Activated CD4-positive, alpha-beta T cell treated with anti-CD3 and anti-CD28 coated beads, Interleukin-2, amount 50 U/mL, for 48 hours (primary cell): ENCODE results near the gene ADD2.
"Not testable (repeated sequence)": the region's sequence is repeated elsewhere in the genome, so short reads cannot be mapped to it uniquely, and the experiment has no call there.

ENCODE experiments used
- DNase-seq, 2 experiments: peaks; one replicate each; pipeline ENCODE4 v3.0.0-alpha.2; 2020

ADD2 gene

GRCh38 chr2:70670626-70671025, 97.4 kb downstream of the ADD2 start:
- DNase-seq, result no peak

GRCh38 chr2:70670202-70670601, 97.8 kb downstream of the ADD2 start:
- DNase-seq, result no peak

- DNase-seq, result no peak
These were observed 99.1 kb downstream of the ADD2 start for GRCh38 chr2:70668911-70669310.

- no peak for DNase-seq
These were observed 99.6 kb downstream of the ADD2 start for GRCh38 chr2:70668432-70668831.

- DNase-seq, result no peak
These were observed 103.5 kb downstream of the ADD2 start for GRCh38 chr2:70664525-70664924.

GRCh38 chr2:70663411-70663810, 104.6 kb downstream of the ADD2 start:
- no peak for DNase-seq

- DNase-seq, result no peak
These were observed 108.4 kb downstream of the ADD2 start for GRCh38 chr2:70659551-70659950.

GRCh38 chr2:70658476-70658875, 109.5 kb downstream of the ADD2 start:
- DNase-seq, result no peak

GRCh38 chr2:70657246-70657645, 110.8 kb downstream of the ADD2 start:
- DNase-seq, result no peak

- peak in 1 of 2 experiments; percentile 17 for DNase-seq
These were observed 111.5 kb downstream of the ADD2 start for GRCh38 chr2:70656421-70657010.

- DNase-seq, result no peak
These were observed 112.2 kb downstream of the ADD2 start for GRCh38 chr2:70655786-70656185.

GRCh38 chr2:70655211-70655610, 112.8 kb downstream of the ADD2 start:
- not testable (repeated sequence) for DNase-seq

GRCh38 chr2:70651727-70652126, 116.3 kb downstream of the ADD2 start:
- no peak for DNase-seq

- no peak for DNase-seq
These were observed 117.0 kb downstream of the ADD2 start for GRCh38 chr2:70651014-70651413.

GRCh38 chr2:70648961-70649360, 119.0 kb downstream of the ADD2 start:
- DNase-seq, result no peak

GRCh38 chr2:70647873-70648481, 120.0 kb downstream of the ADD2 start:
- peak; percentile 78 to 84 for DNase-seq

- DNase-seq, result no peak
These were observed 121.6 kb downstream of the ADD2 start for GRCh38 chr2:70646420-70646818.

GRCh38 chr2:70645733-70646419, 122.1 kb downstream of the ADD2 start:
- DNase-seq, result no peak

GRCh38 chr2:70643715-70644114, 124.3 kb downstream of the ADD2 start:
- peak; percentile 21 to 41 for DNase-seq

- no peak for DNase-seq
These were observed 126.7 kb downstream of the ADD2 start for GRCh38 chr2:70641263-70641784.

GRCh38 chr2:70639841-70640436, 128.1 kb downstream of the ADD2 start:
- no peak for DNase-seq

- DNase-seq, result no peak
These were observed 129.4 kb downstream of the ADD2 start for GRCh38 chr2:70638561-70638960.

GRCh38 chr2:70633508-70633907, 134.5 kb downstream of the ADD2 start:
- DNase-seq, result no peak

- no peak for DNase-seq
These were observed 135.0 kb downstream of the ADD2 start for GRCh38 chr2:70632966-70633365.
